Gastroesophageal sphincter (tissue), 4 donors: Measurements from ENCODE around the gene NUP50. TPM values are rescaled to one million over a fixed set of nuclear protein-coding genes. Genes with fewer than 3 reads are reported as not detected.

Experiments
- ATAC-seq: fragments of 150-250 bp; one replicate; pipeline ENCODE4 v1.9.1; 2016; ENCODE audit warnings: mild to moderate bottlenecking, moderate library complexity
- H3K27ac ChIP-seq, 4 donors: fragments of 200-600 bp; sonication (generic) in 3 of 4; 1 replicate in 3 of 4; 2 replicates in 1 of 4; pipeline ENCODE4 v1.5.1; 2016 to 2019
- H3K27me3 ChIP-seq: fragments of 200-600 bp; sonication (generic); one replicate; pipeline ENCODE4 v1.5.1; 2019
- H3K36me3 ChIP-seq, 2 donors: fragments of 200-600 bp; sonication (generic); one replicate each; pipeline ENCODE4 v1.5.1; 2019; ENCODE audit warnings: control low read depth in 1 of 2
- H3K4me1 ChIP-seq, 3 donors: fragments of 200-600 bp; sonication (generic); 1 replicate in 2 of 3; 2 replicates in 1 of 3; pipeline ENCODE4 v1.5.1; 2016 to 2019; ENCODE audit warnings: control low read depth in 2 of 3
- H3K4me3 ChIP-seq, 2 donors: fragments of 200-600 bp; sonication (generic); one replicate each; pipeline ENCODE4 v1.5.1; 2019; ENCODE audit warnings: mild to moderate bottlenecking in 1 of 2, moderate library complexity in 1 of 2
- H3K9me3 ChIP-seq, 3 donors: fragments of 200-600 bp; sonication (generic); one replicate each; pipeline ENCODE4 v1.5.1; 2017 to 2019; ENCODE audit warnings: control low read depth in 2 of 3
- EP300 ChIP-seq: sonication (generic); formaldehyde crosslinking; IDR thresholded peaks from one replicate; pipeline ENCODE4 v1.6.1; 2017; ENCODE audit warnings: antibody characterized with exemption, mild to moderate bottlenecking
- POLR2A ChIP-seq, 2 donors: fragments of 450-650 bp; IDR thresholded peaks; one replicate each; pipeline ENCODE4 v1.6.1; 2017; ENCODE audit warnings: antibody characterized with exemption in 2 of 2, mild to moderate bottlenecking in 2 of 2, moderate library complexity in 1 of 2
- POLR2AphosphoS5 ChIP-seq: sonication (generic); formaldehyde crosslinking; IDR thresholded peaks from one replicate; pipeline ENCODE4 v1.6.1; 2017; ENCODE audit warnings: antibody characterized with exemption
- WGBS, 2 donors: methylation state at CpG; one replicate each; pipeline ENCODE4 v1.1.5; 2018; ENCODE audit warnings: low coverage in 1 of 2; 5-methylcytosine and 5-hydroxymethylcytosine counted together
- total RNA-seq, 4 donors: library from RNA; depleted of rRNA; stranded (reverse); fragments of >200 nt; gene quantifications; one replicate each; pipeline ENCODE4 v1.1.0, GENCODE V29; 2016
- TF ChIP-seq, protein P1 (sequence below), 4 experiments: fragments of 200-600 bp in 2 of 4; fragments of 450-650 bp in 2 of 4; sonication (generic) in 1 of 4; IDR thresholded peaks; one replicate each; pipeline ENCODE4 v1.5.1; 2017 to 2019; ENCODE audit warnings: antibody characterized with exemption in 4 of 4, mild to moderate bottlenecking in 2 of 4, moderate library complexity in 2 of 4

NUP50 gene
- total RNA-seq, 4 donors from 2014 or later, result 15.9 to 32.9 (median 28.8) TPM

- peaks cover 0 to 46% (median 25%) of the 10 kb centered on the region in 3 donors for H3K4me1 ChIP-seq
- H3K36me3 ChIP-seq, result peaks cover 0 to 47% of the 10 kb centered on the region in 2 donors
- H3K4me3 ChIP-seq, result no peak overlapping the region
- ATAC-seq, result no peak
- no peak for TF ChIP-seq POLR2AphosphoS5
- TF ChIP-seq, protein P1, sequence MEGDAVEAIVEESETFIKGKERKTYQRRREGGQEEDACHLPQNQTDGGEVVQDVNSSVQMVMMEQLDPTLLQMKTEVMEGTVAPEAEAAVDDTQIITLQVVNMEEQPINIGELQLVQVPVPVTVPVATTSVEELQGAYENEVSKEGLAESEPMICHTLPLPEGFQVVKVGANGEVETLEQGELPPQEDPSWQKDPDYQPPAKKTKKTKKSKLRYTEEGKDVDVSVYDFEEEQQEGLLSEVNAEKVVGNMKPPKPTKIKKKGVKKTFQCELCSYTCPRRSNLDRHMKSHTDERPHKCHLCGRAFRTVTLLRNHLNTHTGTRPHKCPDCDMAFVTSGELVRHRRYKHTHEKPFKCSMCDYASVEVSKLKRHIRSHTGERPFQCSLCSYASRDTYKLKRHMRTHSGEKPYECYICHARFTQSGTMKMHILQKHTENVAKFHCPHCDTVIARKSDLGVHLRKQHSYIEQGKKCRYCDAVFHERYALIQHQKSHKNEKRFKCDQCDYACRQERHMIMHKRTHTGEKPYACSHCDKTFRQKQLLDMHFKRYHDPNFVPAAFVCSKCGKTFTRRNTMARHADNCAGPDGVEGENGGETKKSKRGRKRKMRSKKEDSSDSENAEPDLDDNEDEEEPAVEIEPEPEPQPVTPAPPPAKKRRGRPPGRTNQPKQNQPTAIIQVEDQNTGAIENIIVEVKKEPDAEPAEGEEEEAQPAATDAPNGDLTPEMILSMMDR (IDR thresholded peaks at IDR 0.05), result no peak
- no peak for TF ChIP-seq POLR2A (IDR thresholded peaks at IDR 0.05)
- TF ChIP-seq EP300, result no peak
- no peak overlapping the region for H3K27ac ChIP-seq
- H3K27me3 ChIP-seq, result no peaks in the 10 kb centered on the region
- H3K9me3 ChIP-seq, result no peaks in the 10 kb centered on the region
- 78 to 84% methylated on average over 10 to 11 of the region's 24 CpGs for WGBS, 2 donors
Measured at GRCh38 chr22:45207981-45208664, 44.4 kb downstream of the NUP50 start.

DNA sequence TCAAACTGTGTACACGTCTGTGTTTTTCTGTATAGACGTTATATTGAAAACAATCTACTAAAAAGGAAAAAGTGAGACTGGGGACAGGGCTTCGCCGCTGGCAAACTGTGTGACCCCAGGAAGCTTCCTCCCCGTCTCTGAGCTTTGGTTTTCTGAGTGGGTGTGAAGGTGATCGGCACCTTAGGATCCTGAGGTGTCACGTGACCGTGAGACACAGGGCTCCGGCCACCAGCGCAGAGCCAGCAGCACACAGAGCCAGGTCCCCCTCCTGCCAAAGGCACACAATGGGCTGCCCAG is 44.9 kb downstream of the NUP50 start:
- Histone ChIP-seq H3K4me3 (no peak overlapping the region), H3K27ac (peak overlapping the region in 2 of 4 donors; percentile 17 to 22), H3K36me3 (peaks cover 0 to 42% of the 10 kb centered on the region in 2 donors), H3K4me1 (peaks cover 0 to 51% (median 27%) of the 10 kb centered on the region in 3 donors), H3K27me3 (no peaks in the 10 kb centered on the region), H3K9me3 (no peaks in the 10 kb centered on the region)
- TF ChIP-seq POLR2AphosphoS5, result no peak
- TF ChIP-seq, protein P1 (IDR thresholded peaks at IDR 0.05), result no peak
- no peak for TF ChIP-seq POLR2A (IDR thresholded peaks at IDR 0.05)
- TF ChIP-seq EP300, result no peak
- 45 to 76% methylated on average over 2 to 6 of the region's 10 CpGs for WGBS, 2 donors
- ATAC-seq, result no peak

- no peak overlapping the region for H3K4me3 ChIP-seq
- 10 to 47% methylated on average over 3 to 11 of the region's 29 CpGs for WGBS, 2 donors
- peak overlapping the region in 2 of 4 donors; percentile 17 to 22 for H3K27ac ChIP-seq
- H3K27me3 ChIP-seq, result no peaks in the 10 kb centered on the region
- peak; percentile 19 for ATAC-seq
- H3K9me3 ChIP-seq, result no peaks in the 10 kb centered on the region
- TF ChIP-seq EP300, result no peak
- no peak for TF ChIP-seq POLR2A (IDR thresholded peaks at IDR 0.05)
- TF ChIP-seq POLR2AphosphoS5, result no peak
- TF ChIP-seq, protein P1 (IDR thresholded peaks at IDR 0.05), result peak in 3 of 4 experiments; percentile 23 to 58 (median 55)
- H3K4me1 ChIP-seq, result peaks cover 0 to 54% (median 27%) of the 10 kb centered on the region in 3 donors
- peaks cover 0 to 36% of the 10 kb centered on the region in 2 donors for H3K36me3 ChIP-seq
Measured at GRCh38 chr22:45208993-45209838, 45.5 kb downstream of the NUP50 start.

GRCh38 chr22:45210174-45210573 is 46.4 kb downstream of the NUP50 start:
- Histone ChIP-seq H3K27me3 (no peaks in the 10 kb centered on the region), H3K4me3 (no peak overlapping the region), H3K36me3 (peaks cover 0 to 27% of the 10 kb centered on the region in 2 donors), H3K9me3 (no peaks in the 10 kb centered on the region), H3K27ac (peak overlapping the region in 1 of 4 donors; percentile 22), H3K4me1 (peaks cover 0 to 54% (median 27%) of the 10 kb centered on the region in 3 donors)
- ATAC-seq, result no peak
- no peak for TF ChIP-seq POLR2A (IDR thresholded peaks at IDR 0.05)
- TF ChIP-seq POLR2AphosphoS5, result no peak
- no peak for TF ChIP-seq EP300
- WGBS, 2 donors, result 100% methylated on average over 4 of the region's 7 CpGs; no CpG with 5 or more reads in 1 of the 2 donors

GRCh38 chr22:45210577-45210976 is 46.9 kb downstream of the NUP50 start:
- no peak overlapping the region for H3K4me3 ChIP-seq

More at GRCh38 chr22:45210577-45210976, 46.9 kb downstream of the NUP50 start:
- H3K27ac ChIP-seq, result peak overlapping the region in 1 of 4 donors; percentile 22
- peaks cover 0 to 54% (median 27%) of the 10 kb centered on the region in 3 donors for H3K4me1 ChIP-seq
- H3K36me3 ChIP-seq, result peaks cover 0 to 23% of the 10 kb centered on the region in 2 donors
- 85 to 90% methylated on average over 2 to 6 of the region's 11 CpGs for WGBS, 2 donors
- no peaks in the 10 kb centered on the region for H3K27me3 ChIP-seq
- no peak for ATAC-seq
- TF ChIP-seq POLR2AphosphoS5 (no peak), POLR2A (IDR thresholded peaks at IDR 0.05) (no peak), EP300 (no peak)
- TF ChIP-seq, protein P1 (IDR thresholded peaks at IDR 0.05), result no peak
- H3K9me3 ChIP-seq, result no peaks in the 10 kb centered on the region
